ENCODE results near the gene CACNA2D3. TPM values are rescaled to one million over a fixed set of nuclear protein-coding genes. Genes with fewer than 3 reads are reported as not detected.

Gene CACNA2D3
- polyA plus RNA-seq, 1 donor: 1.9 TPM

- DNase-seq (ENCODE audit: low read depth): no peak
Measured at GRCh38 chr3:54341811-54342210, 219.5 kb downstream of the CACNA2D3 start.

GRCh38 chr3:54342676-54343075 lies 220.3 kb downstream of the CACNA2D3 start:
- DNase-seq (ENCODE audit: low read depth): no peak

- DNase-seq (ENCODE audit: low read depth): no peak
Measured at GRCh38 chr3:54343495-54343894, 221.1 kb downstream of the CACNA2D3 start.

GRCh38 chr3:54344601-54345231 lies 222.4 kb downstream of the CACNA2D3 start:
- no peak for DNase-seq (ENCODE audit: low read depth)

- no peak for DNase-seq (ENCODE audit: low read depth)
Measured at GRCh38 chr3:54345847-54346375, 223.6 kb downstream of the CACNA2D3 start.

- DNase-seq (ENCODE audit: low read depth): no peak
Measured at GRCh38 chr3:54347060-54347459, 224.7 kb downstream of the CACNA2D3 start.

GRCh38 chr3:54347933-54348332 lies 225.6 kb downstream of the CACNA2D3 start:
- no peak for DNase-seq (ENCODE audit: low read depth)

- no peak for DNase-seq (ENCODE audit: low read depth)
Measured at GRCh38 chr3:54349231-54349652, 226.9 kb downstream of the CACNA2D3 start.

- no peak for DNase-seq (ENCODE audit: low read depth)
Measured at GRCh38 chr3:54349691-54350090, 227.3 kb downstream of the CACNA2D3 start.

GRCh38 chr3:54353546-54353945 lies 231.2 kb downstream of the CACNA2D3 start:
- DNase-seq (ENCODE audit: low read depth): no peak

- DNase-seq (ENCODE audit: low read depth): no peak
Measured at GRCh38 chr3:54353946-54354345, 231.6 kb downstream of the CACNA2D3 start.

GRCh38 chr3:54355800-54356199 lies 233.4 kb downstream of the CACNA2D3 start:
- DNase-seq (ENCODE audit: low read depth): no peak

- no peak for DNase-seq (ENCODE audit: low read depth)
Measured at GRCh38 chr3:54356261-54357045, 234.1 kb downstream of the CACNA2D3 start.

- no peak for DNase-seq (ENCODE audit: low read depth)
Measured at GRCh38 chr3:54357301-54357700, 234.9 kb downstream of the CACNA2D3 start.

- no peak for DNase-seq (ENCODE audit: low read depth)
Measured at GRCh38 chr3:54358316-54358715, 236.0 kb downstream of the CACNA2D3 start.

- no peak for DNase-seq (ENCODE audit: low read depth)
Measured at GRCh38 chr3:54358969-54359694, 236.8 kb downstream of the CACNA2D3 start.

GRCh38 chr3:54360320-54360719 lies 238.0 kb downstream of the CACNA2D3 start:
- DNase-seq (ENCODE audit: low read depth): no peak

GRCh38 chr3:54361746-54362283 lies 239.5 kb downstream of the CACNA2D3 start:
- DNase-seq (ENCODE audit: low read depth): no peak

- no peak for DNase-seq (ENCODE audit: low read depth)
Measured at GRCh38 chr3:54366007-54366750, 243.8 kb downstream of the CACNA2D3 start.

GRCh38 chr3:54366839-54367238 lies 244.5 kb downstream of the CACNA2D3 start:
- no peak for DNase-seq (ENCODE audit: low read depth)

- DNase-seq (ENCODE audit: low read depth): no peak
Measured at GRCh38 chr3:54372232-54372631, 249.9 kb downstream of the CACNA2D3 start.

Data from forelimb muscle (tissue), 1 donor.